ENCODE results near the gene NUP54. TPM values are rescaled to one million over a fixed set of nuclear protein-coding genes. Genes with fewer than 3 reads are reported as not detected.

The NUP54 gene
- total and polyA plus RNA-seq, 2 of the 8 experiments (the other 6 are each of a cell fraction or from before 2014, with no cell fraction given), result 51.4 to 103 TPM

DNA sequence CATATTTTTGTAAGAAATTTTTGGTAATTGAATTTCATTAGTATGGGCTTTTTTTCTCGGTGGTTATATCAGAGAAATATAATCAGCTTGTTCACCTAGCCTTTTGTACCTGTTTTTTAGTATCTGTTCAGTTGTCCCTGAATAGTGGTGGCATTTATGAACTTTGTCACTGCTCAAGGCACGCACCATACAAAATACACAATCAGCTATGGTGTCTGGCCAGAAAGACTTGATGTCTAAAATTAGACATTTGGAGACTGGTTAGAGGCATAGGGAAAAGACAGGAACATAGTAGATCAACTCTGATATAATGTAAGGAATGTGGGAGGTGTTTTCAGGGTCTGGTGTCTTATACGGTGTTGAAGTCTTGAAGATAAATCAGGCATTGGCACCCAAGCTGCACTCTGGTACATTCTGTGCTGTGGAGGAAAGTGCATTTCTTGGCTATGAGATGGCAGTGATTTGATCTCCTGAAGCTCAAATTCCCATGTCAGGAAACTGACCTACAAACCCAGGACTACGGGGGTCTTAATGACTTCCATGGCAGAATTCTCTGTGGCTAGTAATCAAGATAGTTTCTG is 70.1 kb downstream of the NUP54 start:
- no peak overlapping the region for H2BK20ac ChIP-seq (ENCODE audit: low read length)
- no peaks in the 10 kb centered on the region for H3K27me3 ChIP-seq (replicated peaks in 1 of 4; ENCODE audit: control insufficient read depth in 3 of 4, extremely low read depth in 1 of 4, insufficient read depth in 3 of 4, low read length in 3 of 4)
- no peak overlapping the region for H3K18ac ChIP-seq (ENCODE audit: extremely low read depth, low read length)
- 90% methylated on average over 4 of the region's 4 CpGs; no CpG with 5 or more reads in 1 of the 2 experiments for WGBS, 2 experiments (ENCODE audit: extremely low coverage in 1 of 2, insufficient coverage in 1 of 2, insufficient read length in 1 of 2, insufficient replicate concordance in 2 of 2, low coverage in 1 of 2, low lambda C conversion rate in 2 of 2, missing lambda C conversion rate in 1 of 2)
- H3K14ac ChIP-seq (ENCODE audit: insufficient read length), result no peak overlapping the region
- H2BK12ac ChIP-seq (ENCODE audit: low read depth, low read length), result no peak overlapping the region
- no peaks in the 10 kb centered on the region for H3K79me1 ChIP-seq (ENCODE audit: low read depth, low read length)
- H3K23me2 ChIP-seq (ENCODE audit: low read depth, low read length), result no peaks in the 10 kb centered on the region
- no peak overlapping the region for H3K4me3 ChIP-seq (ENCODE audit: extremely low read depth in 1 of 4, insufficient read depth in 2 of 4, low read depth in 3 of 4, low read length in 4 of 4)
- ChIA-PET CTCF (ENCODE audit: partially characterized antibody) (interaction anchor here (0.7 to 1.7 kb wide), 5 partner anchors 9 to 102 kb away, joined by 3 to 9 read pairs (median 4); no protein-coding TSS in a partner anchor), POLR2A (ENCODE audit: partially characterized antibody) (interaction anchor here (1.3 kb wide), 1 partner anchor 87 kb away, joined by 3 read pairs; the partner anchor contains the start of gene SDAD1)
- no peak for DNase-seq (ENCODE audit: low read depth in 1 of 2, low spot score in 2 of 2)
- no peaks in the 10 kb centered on the region for H3K36me3 ChIP-seq (ENCODE audit: control insufficient read depth in 2 of 4, insufficient read depth in 4 of 4, low read length in 3 of 4)
- no peak overlapping the region for H3K56ac ChIP-seq (replicated peaks; ENCODE audit: insufficient read length, low read depth, low read length)
- TF ChIP-seq KDM4A (IDR thresholded peaks at IDR 0.05; ENCODE audit: low read depth, low read length, severe bottlenecking) (no peak), GTF2F1 (IDR thresholded peaks at IDR 0.05; ENCODE audit: borderline replicate concordance, low read depth, low read length) (no peak), POU5F1 (IDR thresholded peaks at IDR 0.05; ENCODE audit: low read depth, low read length) (no peak), RNF2 (IDR thresholded peaks at IDR 0.05; ENCODE audit: borderline replicate concordance, low read depth, low read length, missing control alignments, poor library complexity, severe bottlenecking) (no peak), JUND (IDR thresholded peaks at IDR 0.05; ENCODE audit: low read length) (no peak), SAP30 (IDR thresholded peaks at IDR 0.05; ENCODE audit: insufficient read depth, insufficient replicate concordance, low read length) (no peak), CTBP2 (IDR thresholded peaks at IDR 0.05; ENCODE audit: borderline replicate concordance, insufficient read depth, insufficient read length, low read length) (no peak), SRF (IDR thresholded peaks at IDR 0.05; ENCODE audit: low read depth, low read length) (no peak), BACH1 (IDR thresholded peaks at IDR 0.05; ENCODE audit: low read length) (no peak), TEAD4 (IDR thresholded peaks at IDR 0.05; ENCODE audit: low read depth, low read length) (no peak), RFX5 (IDR thresholded peaks at IDR 0.05; ENCODE audit: borderline replicate concordance, low read depth, low read length) (no peak), GABPA (IDR thresholded peaks at IDR 0.05; ENCODE audit: borderline replicate concordance, insufficient read depth, low read length) (no peak), POLR2AphosphoS5 (IDR thresholded peaks at IDR 0.05; ENCODE audit: low read depth, low read length) (no peak)
- H4K20me1 ChIP-seq (replicated peaks in 1 of 2; ENCODE audit: control insufficient read depth in 1 of 2, insufficient read depth in 2 of 2, low read length in 2 of 2), result no peaks in the 10 kb centered on the region
- H3K9me3 ChIP-seq (ENCODE audit: insufficient read depth in 2 of 2, low read depth in 1 of 2, low read length in 1 of 2), result no peaks in the 10 kb centered on the region
- no peak overlapping the region for H4K91ac ChIP-seq (replicated peaks; ENCODE audit: insufficient read length, low read length)
- no peak overlapping the region for H2AFZ ChIP-seq (ENCODE audit: low read length)
- H2BK5ac ChIP-seq (ENCODE audit: low read depth, low read length), result no peak overlapping the region
- H2AK5ac ChIP-seq (ENCODE audit: low read depth, low read length), result no peak overlapping the region
- H3K4me2 ChIP-seq (ENCODE audit: insufficient read depth in 1 of 2, low read depth in 2 of 2, low read length in 2 of 2), result no peak overlapping the region
- H2BK15ac ChIP-seq (ENCODE audit: low read length), result no peak overlapping the region
- H3K4me1 ChIP-seq (replicated peaks in 1 of 4; ENCODE audit: control insufficient read depth in 3 of 4, insufficient read depth in 4 of 4, low read length in 3 of 4), result peaks cover 0 to 3% (median under 1%) of the 10 kb centered on the region in 4 experiments; a peak in 2 of 7 replicates
- H2BK120ac ChIP-seq (replicated peaks; ENCODE audit: low read depth, low read length), result no peak overlapping the region
- H3K9ac ChIP-seq (replicated peaks in 1 of 4; ENCODE audit: extremely low read depth in 1 of 4, low read depth in 3 of 4, low read length in 3 of 4), result no peak overlapping the region
- H3K79me2 ChIP-seq (ENCODE audit: control insufficient read depth in 1 of 2, insufficient read depth in 2 of 2, low read length in 2 of 2), result no peaks in the 10 kb centered on the region
- H4K5ac ChIP-seq (ENCODE audit: insufficient read length, low read depth, low read length), result no peak overlapping the region
- H3K23ac ChIP-seq (ENCODE audit: insufficient read length), result no peak overlapping the region
- no peak for FAIRE-seq
- no peak overlapping the region for H3K4ac ChIP-seq (replicated peaks; ENCODE audit: insufficient read length, low read depth, low read length)
- H3K27ac ChIP-seq (ENCODE audit: low read depth, low read length), result no peak overlapping the region
- H4K8ac ChIP-seq (ENCODE audit: extremely low read depth, insufficient read depth, low read length), result no peak overlapping the region

All from H1 (cell line).